Measurements from ENCODE around the gene SLC25A24. TPM values are rescaled to one million over a fixed set of nuclear protein-coding genes. Genes with fewer than 3 reads are reported as not detected.

The SLC25A24 gene
- total and polyA plus RNA-seq, 2 experiments from 2014 or later = 32.5 to 69.2 TPM

DNA sequence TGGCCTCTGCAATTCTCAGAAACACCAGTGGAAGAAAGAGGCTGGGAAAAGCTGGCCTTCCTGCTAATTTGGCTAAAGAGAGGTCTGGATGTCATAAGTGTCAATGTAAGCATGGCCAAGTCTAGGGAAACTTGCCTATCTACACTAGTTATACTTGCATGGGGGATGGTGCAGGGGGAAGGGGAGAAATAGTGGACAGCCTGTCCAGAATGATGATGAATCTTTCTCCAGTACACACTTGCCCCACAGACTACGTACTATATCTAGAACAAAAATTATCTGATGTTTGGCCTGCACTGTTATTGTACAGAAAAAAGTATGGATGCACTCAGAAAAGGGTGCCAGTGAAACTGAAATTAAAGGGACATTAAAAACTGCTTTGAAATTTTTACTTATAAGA is 114.5 kb downstream of the SLC25A24 start:
- no peaks in the 10 kb centered on the region for H4K20me1 ChIP-seq (ENCODE audit: insufficient read depth, poor library complexity, severe bottlenecking)
- no peak overlapping the region for H3K4me2 ChIP-seq
- H3K79me2 ChIP-seq = no peaks in the 10 kb centered on the region
- no peak overlapping the region for H2AFZ ChIP-seq
- WGBS (ENCODE audit: low lambda C conversion rate, missing lambda C conversion rate) = 92% methylated on average over 1 of the region's 1 CpG
- no peaks in the 10 kb centered on the region for H3K9me3 ChIP-seq (ENCODE audit: low read depth)
- H3K4me3 ChIP-seq = no peak overlapping the region
- H3K36me3 ChIP-seq (replicated peaks; ENCODE audit: insufficient read depth, low read depth) = no peaks in the 10 kb centered on the region
- H3K9me2 ChIP-seq (replicated peaks; ENCODE audit: insufficient read depth) = no peaks in the 10 kb centered on the region
- no peaks in the 10 kb centered on the region for H3K27me3 ChIP-seq
- no peak for DNase-seq (ENCODE audit: low spot score)
- H3K27ac ChIP-seq = no peak overlapping the region
- TF ChIP-seq, protein P1, sequence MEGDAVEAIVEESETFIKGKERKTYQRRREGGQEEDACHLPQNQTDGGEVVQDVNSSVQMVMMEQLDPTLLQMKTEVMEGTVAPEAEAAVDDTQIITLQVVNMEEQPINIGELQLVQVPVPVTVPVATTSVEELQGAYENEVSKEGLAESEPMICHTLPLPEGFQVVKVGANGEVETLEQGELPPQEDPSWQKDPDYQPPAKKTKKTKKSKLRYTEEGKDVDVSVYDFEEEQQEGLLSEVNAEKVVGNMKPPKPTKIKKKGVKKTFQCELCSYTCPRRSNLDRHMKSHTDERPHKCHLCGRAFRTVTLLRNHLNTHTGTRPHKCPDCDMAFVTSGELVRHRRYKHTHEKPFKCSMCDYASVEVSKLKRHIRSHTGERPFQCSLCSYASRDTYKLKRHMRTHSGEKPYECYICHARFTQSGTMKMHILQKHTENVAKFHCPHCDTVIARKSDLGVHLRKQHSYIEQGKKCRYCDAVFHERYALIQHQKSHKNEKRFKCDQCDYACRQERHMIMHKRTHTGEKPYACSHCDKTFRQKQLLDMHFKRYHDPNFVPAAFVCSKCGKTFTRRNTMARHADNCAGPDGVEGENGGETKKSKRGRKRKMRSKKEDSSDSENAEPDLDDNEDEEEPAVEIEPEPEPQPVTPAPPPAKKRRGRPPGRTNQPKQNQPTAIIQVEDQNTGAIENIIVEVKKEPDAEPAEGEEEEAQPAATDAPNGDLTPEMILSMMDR (IDR thresholded peaks at IDR 0.05; ENCODE audit: poor library complexity) = no peak
- TF ChIP-seq EZH2phosphoT487 (IDR thresholded peaks at IDR 0.05; ENCODE audit: low read depth, severe bottlenecking, unreplicated experiment) (no peak), EZH2 (IDR thresholded peaks at IDR 0.05; ENCODE audit: borderline replicate concordance) (no peak)
- no peaks in the 10 kb centered on the region for H3K4me1 ChIP-seq (ENCODE audit: insufficient read depth)

DNA sequence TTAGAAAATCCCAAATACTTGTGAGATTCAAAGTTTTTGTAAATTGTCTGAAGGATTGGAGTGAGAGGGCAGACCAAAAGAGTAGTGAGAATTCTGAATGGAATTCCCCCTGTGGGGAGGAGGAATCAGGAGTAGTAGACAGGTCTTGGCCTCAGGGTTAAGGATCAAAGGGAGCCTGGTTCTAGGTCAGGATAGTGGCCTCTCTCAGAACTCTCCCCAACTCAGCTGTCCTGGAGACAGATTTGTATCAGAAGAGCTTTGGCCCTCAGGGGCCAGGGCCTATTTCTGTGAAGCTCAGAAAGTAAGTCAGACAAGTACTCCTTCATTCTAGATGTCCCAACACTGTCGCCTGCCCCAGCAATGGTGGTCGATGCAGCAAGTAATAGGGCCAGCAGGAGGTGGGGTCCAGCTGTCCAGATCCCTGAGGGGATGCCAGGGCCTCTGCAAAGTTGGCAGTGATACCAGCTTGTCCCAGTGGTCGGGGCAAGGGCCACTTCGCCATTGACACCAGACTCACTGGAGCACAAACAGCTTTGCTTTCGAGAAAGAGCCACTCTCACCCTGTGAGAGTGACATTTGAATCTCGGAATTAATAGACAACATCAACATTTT is 115.2 kb downstream of the SLC25A24 start:
- Histone ChIP-seq H3K27me3 (no peaks in the 10 kb centered on the region), H3K4me1 (ENCODE audit: insufficient read depth) (no peaks in the 10 kb centered on the region), H4K20me1 (ENCODE audit: insufficient read depth, poor library complexity, severe bottlenecking) (no peaks in the 10 kb centered on the region), H3K4me2 (no peak overlapping the region), H3K4me3 (no peak overlapping the region), H3K9me2 (replicated peaks; ENCODE audit: insufficient read depth) (no peaks in the 10 kb centered on the region), H3K27ac (no peak overlapping the region), H2AFZ (no peak overlapping the region), H3K9me3 (ENCODE audit: low read depth) (no peaks in the 10 kb centered on the region), H3K79me2 (no peaks in the 10 kb centered on the region), H3K36me3 (replicated peaks; ENCODE audit: insufficient read depth, low read depth) (no peaks in the 10 kb centered on the region)
- no peak for DNase-seq (ENCODE audit: low spot score)
- WGBS (ENCODE audit: low lambda C conversion rate, missing lambda C conversion rate) = 94% methylated on average over 6 of the region's 6 CpGs
- TF ChIP-seq, protein P1 (IDR thresholded peaks at IDR 0.05; ENCODE audit: poor library complexity) = no peak
- TF ChIP-seq EZH2phosphoT487 (IDR thresholded peaks at IDR 0.05; ENCODE audit: low read depth, severe bottlenecking, unreplicated experiment) (no peak), EZH2 (IDR thresholded peaks at IDR 0.05; ENCODE audit: borderline replicate concordance) (no peak)

Other genes with a start within 250 kb of the SLC25A24 start
- gene VAV3, start 235.2 kb downstream of the SLC25A24 start, total RNA-seq = 40.5 and 44.4 TPM in 2 replicates
- gene VAV3, start 235.2 kb downstream of the SLC25A24 start, polyA plus RNA-seq = 12.3 and 12.7 TPM in 2 replicates
- gene NBPF4, start 43.7 kb upstream of the SLC25A24 start, total RNA-seq = not detected in 2 replicates
- not detected in 2 replicates for gene NBPF4, start 43.7 kb upstream of the SLC25A24 start, polyA plus RNA-seq
- gene NBPF6, start 250.0 kb upstream of the SLC25A24 start, total RNA-seq = not detected in 2 replicates
- not detected in 2 replicates for gene NBPF6, start 250.0 kb upstream of the SLC25A24 start, polyA plus RNA-seq

Data from hepatocyte (in vitro differentiated cells).